Mucosa of descending colon (tissue), 3 donors: ENCODE results near the gene ARHGAP9. TPM values are rescaled to one million over a fixed set of nuclear protein-coding genes. Genes with fewer than 3 reads are reported as not detected.

ENCODE experiments used
- ATAC-seq: fragments of 200-7000 bp; cut with Tn5 transposase; one replicate; pipeline ENCODE4 v1.9.1; 2020; ENCODE audit warnings: mild to moderate bottlenecking, moderate library complexity
- DNase-seq, 3 donors: peaks; one replicate each; pipeline ENCODE4 v3.0.0-alpha.2; 2020
- H3K36me3 ChIP-seq: fragments of 200-600 bp; one replicate; pipeline ENCODE4 v1.8.0; 2021; ENCODE audit warnings: low read depth, mild to moderate bottlenecking
- H3K4me1 ChIP-seq: fragments of 200-600 bp; one replicate; pipeline ENCODE4 v1.8.0; 2021; ENCODE audit warnings: low read depth, mild to moderate bottlenecking
- H3K4me3 ChIP-seq: fragments of 200-600 bp; one replicate; pipeline ENCODE4 v1.8.0; 2021; ENCODE audit warnings: mild to moderate bottlenecking
- H3K9me3 ChIP-seq: fragments of 200-600 bp; one replicate; pipeline ENCODE4 v1.8.0; 2021; ENCODE audit warnings: mild to moderate bottlenecking
- intact Hi-C, 2 donors: fragments of 100-400 bp; cut with DNase I in 1 of 2; cut with micrococcal nuclease in 1 of 2; formaldehyde crosslinking; loops; one replicate each; pipeline versions ENCODE4 v1.11.0 to v1.11.1; 2022; cut with DNase I, micrococcal nuclease
- total RNA-seq, 3 donors: library from RNA; stranded (reverse); fragmentation: NEBNext Ultra II Directional in 2 of 3; extraction: Animal tissue kit (Norgen Biotek cat#: 25700) in 2 of 3; gene quantifications; one replicate each; pipeline versions ENCODE4 v1.2.1 to v1.2.4, GENCODE V29; 2021 to 2023
- TF ChIP-seq, protein P1 (sequence below): fragments of 200-600 bp; IDR thresholded peaks from one replicate; pipeline ENCODE4 v1.8.0; 2022; ENCODE audit warnings: antibody characterized with exemption, mild to moderate bottlenecking
- donor health status: DM: no; HTN: no; CAD: no; lungs with moderate emphysema.
- donor health status: DM: no; HTN: no; CAD: no.
- donor health status: DM: no; HTN: yes; CAD: no.

The ARHGAP9 gene
- total RNA-seq, 3 donors from 2014 or later: 8.8 to 18.5 (median 15.0) TPM

DNA sequence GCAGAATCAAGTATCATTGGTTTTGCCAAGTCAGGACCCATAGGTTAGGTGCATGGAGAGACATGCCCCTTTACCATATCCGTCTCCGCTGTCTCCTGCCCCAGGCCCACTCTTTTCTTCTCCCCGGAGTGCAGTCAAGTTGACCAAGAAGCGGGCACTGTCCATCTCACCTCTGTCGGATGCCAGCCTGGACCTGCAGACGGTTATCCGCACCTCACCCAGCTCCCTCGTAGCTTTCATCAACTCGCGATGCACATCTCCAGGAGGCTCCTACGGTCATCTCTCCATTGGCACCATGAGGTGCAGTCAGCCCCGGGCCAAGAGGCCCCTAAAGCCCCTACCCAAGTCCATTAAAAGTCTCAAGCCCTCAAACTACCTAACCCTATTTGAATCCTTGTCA, 15.1 kb downstream of the ARHGAP9 start:
- DNase-seq: no peak
- no peak for ATAC-seq
- TF ChIP-seq, protein P1, sequence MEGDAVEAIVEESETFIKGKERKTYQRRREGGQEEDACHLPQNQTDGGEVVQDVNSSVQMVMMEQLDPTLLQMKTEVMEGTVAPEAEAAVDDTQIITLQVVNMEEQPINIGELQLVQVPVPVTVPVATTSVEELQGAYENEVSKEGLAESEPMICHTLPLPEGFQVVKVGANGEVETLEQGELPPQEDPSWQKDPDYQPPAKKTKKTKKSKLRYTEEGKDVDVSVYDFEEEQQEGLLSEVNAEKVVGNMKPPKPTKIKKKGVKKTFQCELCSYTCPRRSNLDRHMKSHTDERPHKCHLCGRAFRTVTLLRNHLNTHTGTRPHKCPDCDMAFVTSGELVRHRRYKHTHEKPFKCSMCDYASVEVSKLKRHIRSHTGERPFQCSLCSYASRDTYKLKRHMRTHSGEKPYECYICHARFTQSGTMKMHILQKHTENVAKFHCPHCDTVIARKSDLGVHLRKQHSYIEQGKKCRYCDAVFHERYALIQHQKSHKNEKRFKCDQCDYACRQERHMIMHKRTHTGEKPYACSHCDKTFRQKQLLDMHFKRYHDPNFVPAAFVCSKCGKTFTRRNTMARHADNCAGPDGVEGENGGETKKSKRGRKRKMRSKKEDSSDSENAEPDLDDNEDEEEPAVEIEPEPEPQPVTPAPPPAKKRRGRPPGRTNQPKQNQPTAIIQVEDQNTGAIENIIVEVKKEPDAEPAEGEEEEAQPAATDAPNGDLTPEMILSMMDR: no peak
- Histone ChIP-seq H3K4me1 (peaks cover 19% of the 10 kb centered on the region), H3K36me3 (no peaks in the 10 kb centered on the region), H3K9me3 (no peaks in the 10 kb centered on the region), H3K4me3 (no peak overlapping the region)
- intact Hi-C loops: no loop called here

DNA sequence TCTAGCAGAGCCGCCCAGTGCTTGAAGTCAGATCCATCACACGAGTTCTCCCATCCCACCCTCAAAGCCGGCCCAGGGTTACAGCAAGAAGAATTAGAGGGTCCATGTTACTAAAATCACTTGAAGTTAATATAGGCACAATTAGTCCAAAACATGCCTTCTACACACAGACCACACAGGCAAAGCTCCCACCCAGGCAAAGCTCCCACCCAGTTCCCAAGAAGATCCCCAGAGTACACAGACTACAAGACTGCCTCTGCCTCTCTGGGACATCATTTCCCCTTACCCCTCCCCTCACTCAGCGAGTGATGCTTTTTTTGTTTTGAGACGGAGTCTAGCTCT, 16.8 kb downstream of the ARHGAP9 start:
- Histone ChIP-seq H3K9me3 (no peaks in the 10 kb centered on the region), H3K4me1 (peaks cover 27% of the 10 kb centered on the region), H3K36me3 (no peaks in the 10 kb centered on the region), H3K4me3 (no peak overlapping the region)
- intact Hi-C loops: no loop called here
- ATAC-seq (no peak), DNase-seq (no peak)
- TF ChIP-seq, protein P1: no peak

DNA sequence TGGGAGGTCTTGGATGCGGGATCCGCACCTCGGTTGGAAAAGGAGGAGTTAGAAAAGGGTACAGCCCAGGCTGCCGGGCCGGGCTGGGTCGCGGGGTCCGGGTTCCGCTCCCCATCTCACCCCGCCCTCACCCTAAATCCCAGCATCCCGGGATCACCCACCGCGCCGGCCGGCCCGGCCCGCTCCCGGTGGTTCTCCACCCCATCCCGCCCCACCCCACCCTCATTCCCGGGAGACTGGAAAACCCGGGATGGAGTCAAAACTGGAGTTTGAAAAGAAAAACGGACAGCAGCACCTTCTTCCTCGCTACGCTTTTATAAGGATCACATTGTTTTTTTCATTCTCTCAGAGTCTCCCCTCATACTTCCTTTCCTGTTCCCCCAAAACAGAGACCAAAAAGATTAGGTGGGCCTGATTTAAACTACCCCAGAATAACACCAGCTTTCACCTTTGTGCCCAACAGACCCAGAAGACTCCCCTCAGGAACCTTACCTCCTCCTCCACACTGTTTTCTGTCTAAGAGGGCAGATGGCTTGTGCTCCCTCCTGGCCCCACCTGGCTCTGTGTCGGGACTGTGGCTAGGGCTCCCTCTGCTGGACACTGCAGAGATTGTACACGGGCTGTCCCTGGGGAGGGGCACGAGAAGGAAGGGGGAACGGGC, 17.3 kb downstream of the ARHGAP9 start:
- no peaks in the 10 kb centered on the region for H3K9me3 ChIP-seq
- no peak overlapping the region for H3K4me3 ChIP-seq
- no peaks in the 10 kb centered on the region for H3K36me3 ChIP-seq
- TF ChIP-seq, protein P1: peak; percentile 86
- intact Hi-C loops: no loop called here
- peaks cover 27% of the 10 kb centered on the region for H3K4me1 ChIP-seq
- DNase-seq: peak; percentile 88 to 92 (median 89)
- peak; percentile 82 for ATAC-seq

DNA sequence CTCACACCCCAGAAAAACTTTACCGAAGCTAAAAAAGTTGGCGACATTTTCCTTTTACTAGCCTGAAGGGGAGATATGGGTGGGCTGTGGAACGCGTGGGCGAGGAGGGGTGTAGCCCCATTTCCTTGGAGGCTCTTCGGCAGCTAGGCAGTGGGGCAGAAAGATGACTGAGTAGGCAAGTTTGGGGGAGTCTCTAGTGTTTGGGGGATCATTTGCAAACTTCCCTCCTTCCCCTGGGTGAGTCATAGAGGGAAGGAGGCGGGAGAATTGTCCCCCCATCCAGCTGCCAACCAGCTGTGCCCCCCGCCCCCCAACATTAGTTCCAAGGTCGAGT, 17.8 kb downstream of the ARHGAP9 start:
- Histone ChIP-seq H3K9me3 (no peaks in the 10 kb centered on the region), H3K4me1 (peaks cover 27% of the 10 kb centered on the region), H3K36me3 (no peaks in the 10 kb centered on the region), H3K4me3 (peak overlapping the region; percentile 5)
- intact Hi-C loops: no loop called here
- ATAC-seq (no peak), DNase-seq (no peak)
- TF ChIP-seq, protein P1: no peak

DNA sequence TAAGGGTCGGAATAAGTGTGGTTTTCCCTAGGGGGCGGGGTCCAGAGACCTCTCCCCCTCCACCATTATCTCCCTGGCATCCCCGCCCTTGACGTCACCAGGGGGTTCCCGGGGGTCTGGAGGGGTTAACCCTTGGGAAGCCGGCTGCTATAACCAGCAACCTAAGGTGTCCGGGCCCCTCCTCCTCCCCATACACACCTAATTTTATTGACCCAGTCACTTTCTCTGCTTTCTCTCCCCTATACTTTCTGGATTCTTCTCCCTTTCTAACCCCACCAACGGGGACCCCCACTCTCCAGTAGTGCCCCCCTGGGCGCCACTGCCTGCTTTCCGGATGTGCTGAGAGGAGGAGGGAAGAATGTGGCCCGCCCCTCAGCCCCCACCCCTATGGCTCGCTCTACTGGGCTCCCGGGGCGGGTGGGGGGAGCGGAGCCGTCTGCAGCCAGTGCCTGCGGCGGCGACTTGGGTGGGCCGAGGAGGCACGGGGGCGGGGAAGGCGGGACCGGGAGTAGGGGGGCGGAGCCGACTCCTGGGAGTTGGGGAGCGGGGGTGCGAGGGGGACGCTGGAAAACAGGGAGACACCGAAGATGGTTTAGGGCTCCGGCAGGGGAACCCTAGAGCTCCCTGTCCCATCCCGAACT, 18.3 kb downstream of the ARHGAP9 start:
- DNase-seq (peak; percentile 67 to 81 (median 76)), ATAC-seq (peak; percentile 13)
- Histone ChIP-seq H3K4me1 (peaks cover 27% of the 10 kb centered on the region), H3K9me3 (no peaks in the 10 kb centered on the region), H3K36me3 (no peaks in the 10 kb centered on the region), H3K4me3 (peak overlapping the region; percentile 5)
- intact Hi-C loops: no loop called here
- TF ChIP-seq, protein P1: no peak
